GM12892 (cell line): Measurements from ENCODE around the gene BLCAP.

Source experiments
- POLR2AphosphoS5 ChIP-seq: IDR thresholded peaks from 2 replicates; pipeline ENCODE4 v1.6.1; 2011; ENCODE audit warnings: low read depth, low read length, control low read depth
- TAF1 ChIP-seq: IDR thresholded peaks from 2 replicates; pipeline ENCODE4 v1.6.1; 2011; ENCODE audit warnings: low read depth, mild to moderate bottlenecking, control low read depth, low read length, borderline replicate concordance

DNA sequence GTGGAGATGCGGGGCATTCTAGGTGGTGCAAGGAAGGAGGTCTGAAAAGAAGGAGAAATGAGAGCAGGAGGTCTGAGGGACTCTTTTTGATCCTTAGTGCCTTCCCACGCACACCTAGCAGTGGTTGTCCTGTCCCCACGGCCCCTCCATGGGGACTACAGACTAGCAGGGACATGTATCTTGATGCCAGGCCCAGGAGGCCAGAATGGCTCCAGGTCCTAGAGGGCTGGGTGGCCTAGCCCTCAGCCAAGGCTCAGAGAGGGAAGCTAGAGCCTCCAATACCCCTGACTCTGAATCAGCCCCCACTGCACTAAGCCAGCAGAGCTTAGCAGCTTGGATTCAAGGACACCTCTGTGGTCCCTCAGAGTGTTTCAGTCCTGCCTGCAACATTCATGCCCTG, 16.7 kb upstream of the BLCAP start:
- TF ChIP-seq POLR2AphosphoS5 (no peak), TAF1 (no peak)
